HFF-Myc (cell line): ENCODE measurements around the gene SYNDIG1.

Source experiments
- DNase-seq: peaks from one replicate; pipeline ENCODE4 v3.0.0-alpha.2; 2011; ENCODE audit warnings: low read depth; ENCODE audit errors: extremely low read depth
- H3K4me3 ChIP-seq: replicated peaks from 2 replicates; pipeline ENCODE4 v1.5.1; 2011; ENCODE audit warnings: low read depth, mild to moderate bottlenecking, control low read depth, low read length
- CTCF ChIP-seq: IDR thresholded peaks from 2 replicates; pipeline ENCODE4 v1.5.1; 2012; ENCODE audit warnings: mild to moderate bottlenecking, low read depth, low read length, control low read depth; ENCODE audit errors: missing control alignments

Gene SYNDIG1

GRCh38 chr20:24664266-24664986 lies 195.0 kb downstream of the SYNDIG1 start:
- DNase-seq: no peak
- no peak overlapping the region for H3K4me3 ChIP-seq
- no peak for TF ChIP-seq CTCF

- no peak for TF ChIP-seq CTCF
- no peak for DNase-seq
- H3K4me3 ChIP-seq: no peak overlapping the region
These were observed 195.8 kb downstream of the SYNDIG1 start for GRCh38 chr20:24665196-24665595.

- H3K4me3 ChIP-seq: no peak overlapping the region
- DNase-seq: no peak
- no peak for TF ChIP-seq CTCF
These were observed 196.3 kb downstream of the SYNDIG1 start for GRCh38 chr20:24665741-24666191.

- DNase-seq: no peak
- no peak for TF ChIP-seq CTCF
- no peak overlapping the region for H3K4me3 ChIP-seq
These were observed 198.4 kb downstream of the SYNDIG1 start for GRCh38 chr20:24667689-24668383.

- no peak for DNase-seq
- TF ChIP-seq CTCF: no peak
These were observed 198.9 kb downstream of the SYNDIG1 start for GRCh38 chr20:24668384-24668702.

GRCh38 chr20:24668791-24669190 lies 199.4 kb downstream of the SYNDIG1 start:
- no peak for TF ChIP-seq CTCF
- no peak for DNase-seq
- no peak overlapping the region for H3K4me3 ChIP-seq

More at GRCh38 chr20:24668384-24668702, 198.9 kb downstream of the SYNDIG1 start:
- H3K4me3 ChIP-seq: no peak overlapping the region
